Measurements from ENCODE around the gene MOB3C. TPM values are rescaled to one million over a fixed set of nuclear protein-coding genes. Genes with fewer than 3 reads are reported as not detected.

MOB3C gene
- total RNA-seq, 1 donor from 2014 or later, result 16.1 TPM

DNA sequence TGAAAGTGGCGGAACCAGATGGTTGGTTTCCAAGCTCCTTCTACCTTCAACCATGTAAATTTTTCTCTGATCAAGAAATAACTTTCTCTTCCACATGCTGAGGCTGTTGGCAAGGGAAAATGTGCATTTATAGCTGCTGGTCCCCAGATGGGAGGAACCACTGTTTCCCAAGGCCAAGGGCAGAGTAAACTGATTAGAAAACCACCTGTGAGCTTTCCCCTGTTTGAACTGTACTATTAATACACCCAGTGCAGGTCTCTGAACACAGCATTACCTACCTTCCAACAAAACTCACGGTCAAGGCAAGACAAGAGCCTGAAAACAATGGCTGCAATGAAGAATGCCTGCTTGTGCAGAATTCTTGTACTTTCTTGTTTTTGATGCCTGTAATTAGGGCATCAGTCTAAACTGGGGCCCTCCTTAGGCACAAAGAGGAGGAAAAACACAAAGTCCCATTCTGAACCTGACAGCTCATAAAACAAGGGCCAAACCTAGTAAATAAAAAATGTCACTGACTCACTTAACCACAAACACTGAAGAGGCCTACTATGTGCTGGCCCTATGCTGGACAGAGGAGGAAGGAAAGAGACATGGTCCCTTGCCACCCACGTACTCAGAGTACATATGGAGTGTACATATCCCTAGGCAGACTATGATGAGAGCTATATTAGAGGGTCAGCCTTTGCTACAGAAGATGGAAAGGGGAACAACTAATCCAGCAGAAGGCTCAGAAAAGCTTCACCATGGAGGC is 15.2 kb downstream of the MOB3C start:
- intact Hi-C loops (cut with DNase I), result no loop called here
- DNase-seq (ENCODE audit: low spot score in 2 of 2), result no peak
- Histone ChIP-seq H3K27ac (no peak overlapping the region), H3K4me3 (no peak overlapping the region), H3K4me1 (peaks cover 2 to 19% of the 10 kb centered on the region in 2 donors), H3K36me3 (no peaks in the 10 kb centered on the region), H3K27me3 (no peaks in the 10 kb centered on the region), H3K9me3 (no peaks in the 10 kb centered on the region)
- TF ChIP-seq, protein P1, sequence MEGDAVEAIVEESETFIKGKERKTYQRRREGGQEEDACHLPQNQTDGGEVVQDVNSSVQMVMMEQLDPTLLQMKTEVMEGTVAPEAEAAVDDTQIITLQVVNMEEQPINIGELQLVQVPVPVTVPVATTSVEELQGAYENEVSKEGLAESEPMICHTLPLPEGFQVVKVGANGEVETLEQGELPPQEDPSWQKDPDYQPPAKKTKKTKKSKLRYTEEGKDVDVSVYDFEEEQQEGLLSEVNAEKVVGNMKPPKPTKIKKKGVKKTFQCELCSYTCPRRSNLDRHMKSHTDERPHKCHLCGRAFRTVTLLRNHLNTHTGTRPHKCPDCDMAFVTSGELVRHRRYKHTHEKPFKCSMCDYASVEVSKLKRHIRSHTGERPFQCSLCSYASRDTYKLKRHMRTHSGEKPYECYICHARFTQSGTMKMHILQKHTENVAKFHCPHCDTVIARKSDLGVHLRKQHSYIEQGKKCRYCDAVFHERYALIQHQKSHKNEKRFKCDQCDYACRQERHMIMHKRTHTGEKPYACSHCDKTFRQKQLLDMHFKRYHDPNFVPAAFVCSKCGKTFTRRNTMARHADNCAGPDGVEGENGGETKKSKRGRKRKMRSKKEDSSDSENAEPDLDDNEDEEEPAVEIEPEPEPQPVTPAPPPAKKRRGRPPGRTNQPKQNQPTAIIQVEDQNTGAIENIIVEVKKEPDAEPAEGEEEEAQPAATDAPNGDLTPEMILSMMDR (IDR thresholded peaks at IDR 0.05), result no peak

DNA sequence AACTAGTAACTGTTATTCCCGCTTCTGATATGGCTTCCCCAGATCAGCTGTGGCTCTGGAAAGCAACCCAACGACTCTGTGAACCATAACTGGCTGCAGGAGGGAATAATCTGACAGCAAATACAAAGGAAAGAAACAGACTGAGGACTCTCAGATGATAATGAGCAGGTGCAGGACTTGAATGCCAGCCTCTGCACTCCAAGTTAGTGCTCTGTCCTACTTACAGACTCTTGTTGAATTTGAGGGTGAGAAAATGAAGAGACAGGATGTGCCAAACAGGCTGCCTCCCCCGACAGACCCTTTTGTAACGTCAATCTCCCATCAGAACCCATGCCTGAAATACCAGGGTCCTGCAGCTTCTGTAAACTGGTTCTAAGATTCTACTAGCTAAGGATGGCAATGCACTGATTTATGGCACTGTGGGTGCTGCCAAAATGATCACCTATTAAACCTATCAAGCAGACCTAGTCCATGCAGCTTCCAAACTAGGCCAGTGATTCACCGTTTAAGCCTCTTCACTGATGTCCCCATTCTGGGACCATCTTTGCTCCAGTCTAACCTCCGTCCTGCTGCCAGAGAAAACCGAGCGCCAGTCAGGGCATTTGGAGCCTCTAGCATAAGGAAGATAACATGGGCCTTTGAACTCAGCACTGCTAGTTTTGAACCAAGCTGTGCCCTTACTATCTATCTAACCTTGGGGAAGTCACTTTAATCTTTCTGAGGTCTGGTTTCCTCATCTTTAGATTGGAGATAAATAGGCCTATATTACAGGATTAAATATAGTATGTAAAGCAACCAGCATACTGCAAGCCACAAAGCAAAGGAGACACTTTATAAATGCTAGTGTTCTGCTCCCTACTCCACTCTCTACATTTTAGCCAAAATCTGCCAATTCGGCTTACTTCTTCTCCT is 17.3 kb downstream of the MOB3C start:
- no peaks in the 10 kb centered on the region for H3K27me3 ChIP-seq
- H3K4me1 ChIP-seq, result peaks cover 2 to 13% of the 10 kb centered on the region in 2 donors
- no peak overlapping the region for H3K27ac ChIP-seq
- intact Hi-C loops (cut with DNase I), result no loop called here
- H3K36me3 ChIP-seq, result no peaks in the 10 kb centered on the region
- no peak overlapping the region for H3K4me3 ChIP-seq
- TF ChIP-seq, protein P1 (IDR thresholded peaks at IDR 0.05), result no peak
- DNase-seq (ENCODE audit: low spot score in 2 of 2), result no peak
- no peaks in the 10 kb centered on the region for H3K9me3 ChIP-seq

DNA sequence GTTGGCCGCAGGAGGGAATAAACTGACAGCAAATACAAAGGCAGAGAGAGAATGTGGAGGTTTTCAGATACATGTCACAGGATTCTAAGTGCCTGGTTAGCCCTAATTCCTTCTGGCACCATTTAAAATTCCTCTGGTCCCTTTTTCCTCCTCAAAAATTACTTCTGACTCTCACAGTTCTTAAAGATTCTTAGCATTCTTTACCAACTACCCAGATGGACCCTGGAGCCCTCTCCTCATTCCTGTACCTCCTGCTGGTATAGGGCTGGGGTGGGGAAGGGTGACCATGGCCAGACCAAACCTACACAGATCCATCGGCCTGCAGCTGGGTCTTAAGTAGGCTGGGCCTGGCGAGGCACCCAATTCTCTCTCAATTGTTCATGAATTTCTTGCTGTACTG is 19.8 kb downstream of the MOB3C start:
- no peak overlapping the region for H3K27ac ChIP-seq
- peaks cover 21 to 23% of the 10 kb centered on the region in 2 donors for H3K36me3 ChIP-seq
- intact Hi-C loops (cut with DNase I), result no loop called here
- TF ChIP-seq, protein P1 (IDR thresholded peaks at IDR 0.05), result no peak
- H3K27me3 ChIP-seq, result no peaks in the 10 kb centered on the region
- H3K4me1 ChIP-seq, result peaks cover 0 to under 1% of the 10 kb centered on the region in 2 donors
- H3K4me3 ChIP-seq, result no peak overlapping the region
- no peak for DNase-seq (ENCODE audit: low spot score in 2 of 2)
- H3K9me3 ChIP-seq, result no peaks in the 10 kb centered on the region

DNA sequence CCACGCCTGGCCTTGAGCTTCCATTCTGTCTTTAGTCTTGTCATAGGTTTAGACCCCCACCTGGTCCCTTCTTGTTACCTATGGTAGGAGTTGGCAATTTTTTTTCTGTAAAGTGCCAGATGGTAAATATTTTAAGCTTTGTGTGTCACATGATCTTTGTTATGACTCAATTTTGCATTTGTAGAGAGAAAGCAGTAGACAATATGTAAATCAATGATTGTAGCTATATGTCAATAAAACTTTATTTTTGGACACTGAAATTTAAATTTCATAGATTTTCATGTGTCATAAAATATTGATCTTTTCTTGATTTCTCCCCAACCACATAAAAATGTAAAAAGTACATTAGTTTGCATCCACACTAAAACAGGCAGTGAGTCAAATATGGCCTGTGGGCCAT is 20.6 kb downstream of the MOB3C start:
- peak overlapping the region in 1 of 2 donors; percentile 22 for H3K27ac ChIP-seq
- intact Hi-C loops (cut with DNase I), result no loop called here

DNA sequence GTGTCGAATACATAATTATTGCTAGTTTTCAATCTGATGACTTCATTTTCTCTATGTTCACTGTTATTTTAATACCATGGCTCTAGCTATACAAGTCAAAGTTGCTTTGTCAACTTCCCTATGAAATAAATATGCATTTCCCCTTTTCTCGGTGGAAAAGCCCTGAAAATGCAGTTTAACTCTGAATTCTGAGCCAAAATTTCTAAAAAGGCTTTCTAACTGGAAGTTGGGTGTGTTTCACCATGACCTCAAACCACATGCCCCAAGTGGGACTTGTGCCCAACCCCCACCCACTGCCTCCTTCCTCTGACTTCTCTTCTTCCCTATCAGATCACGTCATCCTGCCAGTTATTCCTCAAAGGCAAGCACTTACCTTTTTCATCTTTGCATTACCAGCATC is 21.5 kb downstream of the MOB3C start:
- peaks cover 34 to 39% of the 10 kb centered on the region in 2 donors for H3K36me3 ChIP-seq
- DNase-seq (ENCODE audit: low spot score in 2 of 2), result peak in 1 of 2 donors; percentile 83
- no peak overlapping the region for H3K4me3 ChIP-seq
- peak overlapping the region; percentile 39 to 59 for H3K27ac ChIP-seq
- no peaks in the 10 kb centered on the region for H3K9me3 ChIP-seq
- no peaks in the 10 kb centered on the region for H3K27me3 ChIP-seq
- intact Hi-C loops (cut with DNase I), result no loop called here
- H3K4me1 ChIP-seq, result no peaks in the 10 kb centered on the region
- TF ChIP-seq, protein P1 (IDR thresholded peaks at IDR 0.05), result no peak

More for the DNA sequence above, 20.6 kb downstream of the MOB3C start:
- Histone ChIP-seq H3K36me3 (peaks cover 29 to 31% of the 10 kb centered on the region in 2 donors), H3K9me3 (no peaks in the 10 kb centered on the region), H3K4me3 (no peak overlapping the region), H3K4me1 (no peaks in the 10 kb centered on the region), H3K27me3 (no peaks in the 10 kb centered on the region)
- DNase-seq (ENCODE audit: low spot score in 2 of 2), result no peak
- TF ChIP-seq, protein P1 (IDR thresholded peaks at IDR 0.05), result no peak

All from ascending aorta (tissue), 2 donors.